NB4 (cell line): ENCODE measurements around the gene PRPF8.

Source experiments
- CTCF ChIP-seq: IDR thresholded peaks from one replicate; pipeline ENCODE4 v1.5.1; 2012; ENCODE audit warnings: low read depth, low read length
- MAX ChIP-seq: IDR thresholded peaks from 2 replicates; pipeline ENCODE4 v1.6.1; 2011; ENCODE audit warnings: low read depth, low read length
- MYC ChIP-seq: IDR thresholded peaks from 2 replicates; pipeline ENCODE4 v1.6.1; 2011; ENCODE audit warnings: low read depth, low read length
- POLR2A ChIP-seq: IDR thresholded peaks from 2 replicates; pipeline ENCODE4 v1.6.1; 2011; ENCODE audit warnings: mild to moderate bottlenecking; ENCODE audit not compliant: insufficient read length; ENCODE audit errors: extremely low read depth

- TF ChIP-seq MAX (no peak), MYC (no peak), CTCF (no peak), POLR2A (no peak)
Measured at GRCh38 chr17:1612400-1612799, 72.3 kb downstream of the PRPF8 start.
